MM.1S (cell line): ENCODE data around the gene DHRS3.

ENCODE experiments used
- DNase-seq: peaks from one replicate; pipeline ENCODE4 v3.0.0-alpha.2; 2015
- H2AFZ ChIP-seq: fragments of 300-600 bp; sonication (generic); 2 replicates; pipeline ENCODE4 v1.6.0; 2016; ENCODE audit warnings: antibody characterized with exemption, low read length
- H3F3A ChIP-seq: fragments of 300-600 bp; sonication (generic); 2 replicates; pipeline ENCODE4 v1.6.1; 2016; ENCODE audit warnings: mild to moderate bottlenecking, antibody characterized with exemption, low read length, moderate library complexity, mixed read lengths; ENCODE audit not compliant: insufficient read depth
- H3K27ac ChIP-seq: fragments of 300-600 bp; sonication (generic); 2 replicates; pipeline ENCODE4 v1.5.1; 2016; ENCODE audit warnings: mild to moderate bottlenecking, low read length
- H3K27me3 ChIP-seq: fragments of 300-600 bp; sonication (generic); replicated peaks from 2 replicates; pipeline ENCODE4 v1.6.0; 2016; ENCODE audit warnings: low read length; ENCODE audit not compliant: insufficient read depth
- H3K36me3 ChIP-seq: fragments of 300-600 bp; sonication (generic); replicated peaks from 2 replicates; pipeline ENCODE4 v1.6.1; 2016; ENCODE audit warnings: mild to moderate bottlenecking, low read length, mixed read lengths; ENCODE audit not compliant: insufficient read depth
- H3K4me1 ChIP-seq: fragments of 300-600 bp; sonication (generic); 2 replicates; pipeline ENCODE4 v1.6.1; 2016; ENCODE audit warnings: low read length, mixed read lengths
- H3K4me2 ChIP-seq: fragments of 300-600 bp; sonication (generic); 2 replicates; pipeline ENCODE4 v1.6.0; 2016; ENCODE audit warnings: low read depth, low read length
- H3K4me3 ChIP-seq: fragments of 300-600 bp; sonication (generic); 2 replicates; pipeline ENCODE4 v1.5.1; 2016; ENCODE audit warnings: low read length, mixed read lengths
- H3K79me2 ChIP-seq: fragments of 300-600 bp; sonication (generic); 2 replicates; pipeline ENCODE4 v1.6.1; 2016; ENCODE audit warnings: mixed run types, low read length, mixed read lengths
- H3K9ac ChIP-seq: fragments of 300-600 bp; sonication (generic); 2 replicates; pipeline ENCODE4 v1.6.1; 2016; ENCODE audit warnings: low read length, mixed read lengths
- H3K9me2 ChIP-seq: fragments of 300-600 bp; sonication (generic); replicated peaks from 2 replicates; pipeline ENCODE4 v1.6.1; 2016; ENCODE audit warnings: mild to moderate bottlenecking, low read length, mixed read lengths; ENCODE audit not compliant: insufficient read depth
- H3K9me3 ChIP-seq: fragments of 300-600 bp; sonication (generic); replicated peaks from 2 replicates; pipeline ENCODE4 v1.6.1; 2016; ENCODE audit warnings: mild to moderate bottlenecking, low read length, mixed read lengths; ENCODE audit not compliant: insufficient read depth
- H4K20me1 ChIP-seq: fragments of 300-600 bp; sonication (generic); 2 replicates; pipeline ENCODE4 v1.6.1; 2016; ENCODE audit warnings: mild to moderate bottlenecking, low read length, moderate library complexity, mixed read lengths; ENCODE audit not compliant: insufficient read depth
- CTCF ChIP-seq: fragments of 300-600 bp; sonication (generic); IDR thresholded peaks from 2 replicates; pipeline ENCODE4 v1.5.1; 2016; ENCODE audit warnings: antibody characterized with exemption, low read length, mixed read lengths
- EZH2 ChIP-seq: fragments of 300-600 bp; sonication (generic); optimal IDR thresholded peaks from 2 replicates; pipeline ENCODE3; 2017; ENCODE audit warnings: low read depth, mild to moderate bottlenecking, antibody characterized with exemption, low read length, mixed read lengths
- EZH2phosphoT487 ChIP-seq: fragments of 300-600 bp; sonication (generic); IDR thresholded peaks from 2 replicates; pipeline ENCODE4 v1.6.1; 2018; ENCODE audit warnings: antibody characterized with exemption, low read length

Gene DHRS3

DNA sequence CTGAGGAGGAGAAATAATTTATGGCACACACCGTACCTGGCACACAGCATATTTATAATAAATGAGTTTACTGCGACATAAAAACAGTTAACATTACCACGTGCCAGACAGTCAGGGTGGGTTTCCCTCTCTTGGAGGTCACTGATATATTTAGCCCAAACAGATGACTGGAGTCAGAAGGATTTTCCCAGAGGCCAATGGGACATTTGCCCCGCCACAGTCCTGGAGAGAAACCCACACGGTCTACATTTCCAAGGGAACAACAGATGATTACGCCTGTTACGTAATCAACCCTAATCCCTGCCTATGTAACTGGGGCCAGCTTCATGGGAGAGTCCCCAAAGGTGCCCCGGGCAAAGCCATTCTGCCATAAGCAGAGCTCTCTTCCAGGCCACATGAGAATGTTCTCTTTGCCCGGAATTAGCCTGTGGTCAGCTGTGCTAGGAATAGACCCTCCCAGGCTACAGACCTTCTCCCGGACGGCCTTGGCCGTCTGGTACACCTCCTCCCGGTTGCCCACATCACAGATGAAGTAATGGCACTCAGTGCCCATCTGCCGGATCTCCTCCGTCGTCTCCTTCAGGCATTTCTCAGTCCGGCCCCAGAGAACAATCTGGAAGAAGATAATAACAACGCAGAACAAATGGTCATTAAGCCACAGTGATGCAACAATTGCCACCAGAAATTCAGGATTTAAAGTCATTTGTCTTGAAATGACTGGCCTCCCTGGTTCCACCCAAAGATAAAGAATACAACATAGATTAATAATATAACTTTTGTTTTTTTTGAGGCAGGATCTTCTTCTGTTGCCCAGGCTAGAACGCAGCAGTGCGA is 37.7 kb downstream of the DHRS3 start:
- Histone ChIP-seq H3K4me1 (no peaks in the 10 kb centered on the region), H3K79me2 (no peaks in the 10 kb centered on the region), H2AFZ (no peak overlapping the region), H3K9ac (no peak overlapping the region), H3K9me3 (no peaks in the 10 kb centered on the region), H3K9me2 (no peaks in the 10 kb centered on the region), H3F3A (no peaks in the 10 kb centered on the region), H3K4me3 (no peak overlapping the region), H3K27ac (no peak overlapping the region), H3K36me3 (no peaks in the 10 kb centered on the region), H4K20me1 (no peaks in the 10 kb centered on the region), H3K4me2 (no peak overlapping the region), H3K27me3 (no peaks in the 10 kb centered on the region)
- TF ChIP-seq CTCF (no peak), EZH2 (no peak), EZH2phosphoT487 (no peak)
- no peak for DNase-seq

DNA sequence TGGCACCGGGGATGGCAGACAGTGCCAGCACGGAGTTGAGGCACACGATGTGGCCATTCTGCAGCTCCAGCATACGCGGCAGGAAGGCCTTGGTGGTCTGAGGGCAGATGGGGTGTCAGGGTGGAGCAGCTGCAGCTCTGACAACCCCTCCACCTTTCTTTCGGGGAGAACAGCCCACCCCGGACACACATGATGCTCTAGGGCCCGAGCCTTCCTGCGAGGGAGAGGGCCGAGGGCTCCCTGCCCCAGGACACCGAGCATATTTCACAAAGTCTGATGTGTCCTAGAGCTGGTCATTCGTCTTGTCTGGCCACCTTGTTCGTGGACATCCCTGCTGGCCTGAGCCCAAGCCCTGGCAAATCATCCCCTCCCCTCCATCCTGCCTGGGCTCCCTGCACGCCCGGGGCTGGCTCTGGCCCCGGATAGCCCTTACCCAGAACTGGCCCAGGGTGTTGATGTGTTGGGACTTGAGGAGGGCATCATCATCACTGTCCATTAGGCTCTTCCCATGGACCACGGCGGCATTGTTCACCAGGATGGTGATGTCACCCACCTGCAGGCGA is 39.1 kb downstream of the DHRS3 start:
- no peak for DNase-seq
- Histone ChIP-seq H3K4me3 (no peak overlapping the region), H3K36me3 (no peaks in the 10 kb centered on the region), H3K27ac (no peak overlapping the region), H3K9me3 (no peaks in the 10 kb centered on the region), H3K79me2 (no peaks in the 10 kb centered on the region), H3K9me2 (no peaks in the 10 kb centered on the region), H3K4me1 (no peaks in the 10 kb centered on the region), H2AFZ (no peak overlapping the region), H3F3A (no peaks in the 10 kb centered on the region), H3K4me2 (no peak overlapping the region), H3K9ac (no peak overlapping the region), H3K27me3 (no peaks in the 10 kb centered on the region), H4K20me1 (no peaks in the 10 kb centered on the region)
- TF ChIP-seq EZH2 = no peak
- TF ChIP-seq EZH2phosphoT487 = no peak
- no peak for TF ChIP-seq CTCF

DNA sequence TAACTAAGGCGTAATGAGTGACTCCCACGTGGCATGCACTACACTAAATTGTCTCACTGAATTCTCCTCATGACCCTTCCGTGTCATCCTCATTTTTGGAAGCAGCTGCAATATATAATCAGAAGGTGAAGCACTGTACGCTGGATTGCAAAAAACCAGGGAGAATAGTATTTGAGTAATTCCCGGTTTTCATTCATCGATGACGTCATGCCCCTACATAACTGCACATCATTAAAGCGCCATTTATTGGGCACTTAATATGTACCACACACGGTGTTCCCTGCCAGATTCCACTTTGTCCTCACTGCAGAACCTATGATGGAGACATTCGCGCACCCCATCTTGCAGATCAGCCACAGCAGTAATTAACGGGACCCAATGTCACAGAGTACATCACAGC is 41.0 kb downstream of the DHRS3 start:
- Histone ChIP-seq H3K9me3 (no peaks in the 10 kb centered on the region), H3K4me3 (no peak overlapping the region), H2AFZ (no peak overlapping the region), H3K27ac (no peak overlapping the region), H3F3A (no peaks in the 10 kb centered on the region), H3K79me2 (no peaks in the 10 kb centered on the region), H3K4me2 (no peak overlapping the region), H3K27me3 (no peaks in the 10 kb centered on the region), H4K20me1 (no peaks in the 10 kb centered on the region), H3K36me3 (no peaks in the 10 kb centered on the region), H3K4me1 (no peaks in the 10 kb centered on the region), H3K9me2 (no peaks in the 10 kb centered on the region), H3K9ac (no peak overlapping the region)
- TF ChIP-seq EZH2phosphoT487 (no peak), CTCF (no peak), EZH2 (no peak)
- no peak for DNase-seq
